H9 (cell line): ENCODE results near the gene SUPT3H. TPM values are rescaled to one million over a fixed set of nuclear protein-coding genes. Genes with fewer than 3 reads are reported as not detected.

Experiments used
- DNase-seq: peaks from one replicate; pipeline ENCODE4 v3.0.0-alpha.2; 2017
- H2AFZ ChIP-seq: one replicate; pipeline ENCODE4 v1.6.1; 2013; ENCODE audit warnings: mild to moderate bottlenecking, low read length, control low read depth, moderate library complexity
- H2AK5ac ChIP-seq: 2 replicates; pipeline ENCODE4 v1.6.1; 2013; ENCODE audit warnings: low read length, control low read depth, mixed read lengths; ENCODE audit not compliant: insufficient read length
- H2BK120ac ChIP-seq: one replicate; pipeline ENCODE4 v1.6.1; 2013; ENCODE audit warnings: low read depth, mild to moderate bottlenecking, low read length, control low read depth, inconsistent platforms; ENCODE audit not compliant: poor library complexity, severe bottlenecking
- H2BK12ac ChIP-seq: 2 replicates; pipeline ENCODE4 v1.6.1; 2013; ENCODE audit warnings: low read length, control low read depth, mixed read lengths, low read depth; ENCODE audit not compliant: insufficient read length
- H2BK15ac ChIP-seq: 2 replicates; pipeline ENCODE4 v1.6.1; 2013; ENCODE audit warnings: low read depth, low read length, control low read depth
- H2BK20ac ChIP-seq: one replicate; pipeline ENCODE4 v1.6.1; 2013; ENCODE audit warnings: low read depth, mild to moderate bottlenecking, low read length, control low read depth, inconsistent platforms; ENCODE audit not compliant: poor library complexity, severe bottlenecking
- H2BK5ac ChIP-seq: 2 replicates; pipeline ENCODE4 v1.6.1; 2013; ENCODE audit warnings: low read length, control low read depth, mixed read lengths; ENCODE audit not compliant: insufficient read length
- H3K14ac ChIP-seq: 2 replicates; pipeline ENCODE4 v1.6.1; 2013; ENCODE audit warnings: low read length, control low read depth; ENCODE audit not compliant: insufficient read depth
- H3K18ac ChIP-seq: 2 replicates; pipeline ENCODE4 v1.6.1; 2013; ENCODE audit warnings: low read depth, mild to moderate bottlenecking, mixed read lengths, low read length, control low read depth; ENCODE audit not compliant: insufficient read length
- H3K23ac ChIP-seq: 2 replicates; pipeline ENCODE4 v1.6.1; 2013; ENCODE audit warnings: low read length, control low read depth, mixed read lengths, low read depth; ENCODE audit not compliant: insufficient read length
- H3K23me2 ChIP-seq: 2 replicates; pipeline ENCODE4 v1.6.1; 2013; ENCODE audit warnings: low read depth, mild to moderate bottlenecking, mixed read lengths, low read length, control low read depth; ENCODE audit not compliant: insufficient read length, poor library complexity, severe bottlenecking
- H3K27ac ChIP-seq: 2 replicates; pipeline ENCODE4 v1.5.1; 2013; ENCODE audit warnings: low read length, control low read depth, mixed read lengths, low read depth; ENCODE audit not compliant: insufficient read length
- H3K27me3 ChIP-seq: 2 replicates; pipeline ENCODE4 v1.6.1; 2013; ENCODE audit warnings: low read length, control low read depth, inconsistent platforms; ENCODE audit not compliant: insufficient read depth
- H3K4ac ChIP-seq: 2 replicates; pipeline ENCODE4 v1.6.1; 2013; ENCODE audit warnings: low read depth, mild to moderate bottlenecking, control low read depth, inconsistent platforms, low read length, moderate library complexity
- H3K4me1 ChIP-seq: 2 replicates; pipeline ENCODE4 v1.6.1; 2013; ENCODE audit warnings: low read length, control low read depth, inconsistent platforms; ENCODE audit not compliant: insufficient read depth
- H3K4me2 ChIP-seq: 2 replicates; pipeline ENCODE4 v1.6.1; 2013; ENCODE audit warnings: low read length, control low read depth, mixed read lengths; ENCODE audit not compliant: insufficient read length, insufficient read depth
- H3K56ac ChIP-seq: 2 replicates; pipeline ENCODE4 v1.6.1; 2013; ENCODE audit warnings: low read depth, mild to moderate bottlenecking, mixed read lengths, low read length, control low read depth; ENCODE audit not compliant: insufficient read length
- H3K79me1 ChIP-seq: 2 replicates; pipeline ENCODE4 v1.6.1; 2013; ENCODE audit warnings: low read depth, mild to moderate bottlenecking, moderate library complexity, low read length, control low read depth, inconsistent platforms; ENCODE audit not compliant: insufficient read depth, poor library complexity, severe bottlenecking
- H3K79me2 ChIP-seq: 2 replicates; pipeline ENCODE4 v1.6.1; 2013; ENCODE audit warnings: low read length, control low read depth, inconsistent platforms; ENCODE audit not compliant: insufficient read depth
- H3K9ac ChIP-seq: 2 replicates; pipeline ENCODE4 v1.6.1; 2013; ENCODE audit warnings: low read length, control low read depth, mixed read lengths; ENCODE audit not compliant: insufficient read length; ENCODE audit errors: extremely low read depth
- H3K9me3 ChIP-seq: one replicate; pipeline ENCODE4 v1.6.1; 2013; ENCODE audit warnings: low read depth, low read length, inconsistent platforms; ENCODE audit not compliant: control insufficient read depth
- H3T11ph ChIP-seq: one replicate; pipeline ENCODE4 v1.6.1; 2013; ENCODE audit warnings: mild to moderate bottlenecking, low read length, control low read depth, inconsistent platforms
- H4K20me1 ChIP-seq: one replicate; pipeline ENCODE4 v1.6.1; 2013; ENCODE audit not compliant: control insufficient read depth, insufficient read length, insufficient read depth
- H4K5ac ChIP-seq: 2 replicates; pipeline ENCODE4 v1.6.1; 2013; ENCODE audit warnings: low read depth, mild to moderate bottlenecking, mixed read lengths, low read length, control low read depth; ENCODE audit not compliant: insufficient read length
- H4K8ac ChIP-seq: replicated peaks from 2 replicates; pipeline ENCODE4 v1.6.1; 2013; ENCODE audit warnings: low read length, control low read depth, mixed read lengths, low read depth; ENCODE audit not compliant: insufficient read length
- H4K91ac ChIP-seq: 2 replicates; pipeline ENCODE4 v1.6.1; 2013; ENCODE audit warnings: low read depth, mild to moderate bottlenecking, moderate library complexity, mixed read lengths, low read length, control low read depth; ENCODE audit not compliant: insufficient read length
- H3K27ac Mint-ChIP-seq, 3 experiments: 2 replicates in 2 of 3; 3 replicates in 1 of 3; pipeline ENCODE4 v1.8.0; 2020 to 2021; ENCODE audit warnings: mixed read lengths in 3 of 3, mild to moderate bottlenecking in 1 of 3, moderate library complexity in 1 of 3
- H3K27me3 Mint-ChIP-seq: 2 replicates; pipeline ENCODE4 v1.8.0; 2021; ENCODE audit warnings: low read depth, mild to moderate bottlenecking, moderate library complexity, mixed read lengths
- H3K36me3 Mint-ChIP-seq, 3 experiments: 2 replicates in 2 of 3; 3 replicates in 1 of 3; pipeline ENCODE4 v1.8.0; 2020 to 2021; ENCODE audit warnings: low read depth in 3 of 3, mixed read lengths in 3 of 3; ENCODE audit not compliant: insufficient read depth in 1 of 3
- H3K4me1 Mint-ChIP-seq, 2 experiments: 2 replicates each; pipeline ENCODE4 v1.8.0; 2020; ENCODE audit warnings: mixed read lengths in 2 of 2
- H3K4me3 Mint-ChIP-seq, 2 experiments: 2 replicates in 1 of 2; 3 replicates in 1 of 2; pipeline ENCODE4 v1.8.0; 2020 to 2021; ENCODE audit warnings: mild to moderate bottlenecking in 2 of 2, mixed read lengths in 2 of 2, moderate library complexity in 1 of 2
- H3K9me3 Mint-ChIP-seq, 2 experiments: 2 replicates in 1 of 2; 3 replicates in 1 of 2; pipeline ENCODE4 v1.8.0; 2020; ENCODE audit warnings: mild to moderate bottlenecking in 2 of 2, mixed read lengths in 2 of 2, moderate library complexity in 1 of 2
- CTCF ChIP-seq: fragments of 200-600 bp; sonication (generic); conservative IDR thresholded peaks from 3 replicates; pipeline ENCODE4 v1.8.0; 2021; ENCODE audit warnings: antibody characterized with exemption, mild to moderate bottlenecking
- total RNA-seq: library from RNA; stranded (reverse); gene quantifications from 2 replicates; pipeline ENCODE4 v1.2.1, GENCODE V29; 2021

SUPT3H gene
- total RNA-seq, 1 experiment from 2014 or later: 22.5 TPM

- no peak overlapping the region for H3K4me3 Mint-ChIP-seq
- no peak overlapping the region for H3K56ac ChIP-seq
- no peaks in the 10 kb centered on the region for H3K27me3 ChIP-seq
- no peak overlapping the region for H2AFZ ChIP-seq
- no peak overlapping the region for H4K5ac ChIP-seq
- no peaks in the 10 kb centered on the region for H3K27me3 Mint-ChIP-seq
- no peak for TF ChIP-seq CTCF
- no peak overlapping the region for H4K91ac ChIP-seq
- H2BK20ac ChIP-seq: no peak overlapping the region
- H3K4me2 ChIP-seq: no peak overlapping the region
- H3K27ac ChIP-seq: no peak overlapping the region
- no peak overlapping the region for H3K27ac Mint-ChIP-seq
- no peak overlapping the region for H3K9ac ChIP-seq
- no peak overlapping the region for H2BK12ac ChIP-seq
- H3K23ac ChIP-seq: no peak overlapping the region
- no peak overlapping the region for H2BK120ac ChIP-seq
- H2BK15ac ChIP-seq: no peak overlapping the region
- H3K79me1 ChIP-seq: no peaks in the 10 kb centered on the region
- DNase-seq: no peak
- H3K4ac ChIP-seq: no peak overlapping the region
- no peaks in the 10 kb centered on the region for H3K4me1 Mint-ChIP-seq
- H3K4me1 ChIP-seq: no peaks in the 10 kb centered on the region
- H3K79me2 ChIP-seq: no peaks in the 10 kb centered on the region
- no peak overlapping the region for H3K18ac ChIP-seq
- no peak overlapping the region for H2BK5ac ChIP-seq
- H3T11ph ChIP-seq: no peak overlapping the region
- H4K8ac ChIP-seq: no peak overlapping the region
- no peaks in the 10 kb centered on the region for H3K23me2 ChIP-seq
- H3K9me3 ChIP-seq: no peaks in the 10 kb centered on the region
- H2AK5ac ChIP-seq: no peak overlapping the region
- H3K36me3 Mint-ChIP-seq: peaks cover 2 to 5% (median 2%) of the 10 kb centered on the region in 3 experiments; a peak in 4 of 7 replicates
- H4K20me1 ChIP-seq: no peaks in the 10 kb centered on the region
- H3K14ac ChIP-seq: no peak overlapping the region
- H3K9me3 Mint-ChIP-seq: peaks cover 0 to 4% of the 10 kb centered on the region in 2 experiments; a peak in 4 of 5 replicates
These were observed 518.7 kb downstream of the SUPT3H start for GRCh38 chr6:44858998-44859397.
